ENCODE results near the gene APMAP. TPM values are rescaled to one million over a fixed set of nuclear protein-coding genes. Genes with fewer than 3 reads are reported as not detected.

APMAP gene
- total and polyA plus RNA-seq, 4 donors: 132 to 378 (median 234) TPM

GRCh38 chr20:25015986-25016385 is 23.4 kb upstream of the APMAP start:
- no peaks in the 10 kb centered on the region for H3K36me3 ChIP-seq (ENCODE audit: control insufficient read depth in 4 of 4, insufficient read depth in 3 of 4, low read depth in 1 of 4, low read length in 3 of 4)
- TF ChIP-seq TAF1 (conservative IDR thresholded peaks at IDR 0.05): no peak
- no peak for TF ChIP-seq FOXA1 (IDR thresholded peaks at IDR 0.05)
- TF ChIP-seq ATF3 (IDR thresholded peaks at IDR 0.05): no peak
- TF ChIP-seq JUND (IDR thresholded peaks at IDR 0.05): no peak
- TF ChIP-seq ZBTB33 (IDR thresholded peaks at IDR 0.05): no peak
- no peak for TF ChIP-seq HNF4A (conservative IDR thresholded peaks at IDR 0.05)
- TF ChIP-seq MAX (IDR thresholded peaks at IDR 0.05): no peak
- TF ChIP-seq SP1 (IDR thresholded peaks at IDR 0.05): no peak
- TF ChIP-seq RAD21 (IDR thresholded peaks at IDR 0.05): no peak
- TF ChIP-seq FOXA2 (IDR thresholded peaks at IDR 0.05): no peak
- no peak for TF ChIP-seq GABPA (IDR thresholded peaks at IDR 0.05 in 1 of 2, conservative IDR thresholded peaks at IDR 0.05 in 1 of 2)
- TF ChIP-seq CTCF (IDR thresholded peaks at IDR 0.05; ENCODE audit: low read depth, low read length, missing input control): no peak
- no peak for TF ChIP-seq HNF4G (IDR thresholded peaks at IDR 0.05)
- TF ChIP-seq EGR1 (IDR thresholded peaks at IDR 0.05; ENCODE audit: low read depth in 2 of 2): no peak
- TF ChIP-seq YY1 (IDR thresholded peaks at IDR 0.05): no peak
- no peak for TF ChIP-seq REST (IDR thresholded peaks at IDR 0.05)
- peaks cover 9 to 26% (median 18%) of the 10 kb centered on the region in 4 donors for H3K4me1 ChIP-seq (ENCODE audit: control insufficient read depth in 4 of 4, insufficient read depth in 4 of 4, low read length in 3 of 4)

GRCh38 chr20:25014816-25015215 is 22.3 kb upstream of the APMAP start:
- H3K4me1 ChIP-seq (ENCODE audit: control insufficient read depth in 4 of 4, insufficient read depth in 4 of 4, low read length in 3 of 4): peaks cover 10 to 29% (median 19%) of the 10 kb centered on the region in 4 donors
- DNase-seq (ENCODE audit: low spot score): no peak
- no peaks in the 10 kb centered on the region for H3K36me3 ChIP-seq (ENCODE audit: control insufficient read depth in 4 of 4, insufficient read depth in 3 of 4, low read depth in 1 of 4, low read length in 3 of 4)
- H3K9me3 ChIP-seq (ENCODE audit: control insufficient read depth in 4 of 4, low read length in 3 of 4): no peaks in the 10 kb centered on the region
- H3K27ac ChIP-seq (ENCODE audit: low read depth in 1 of 2, low read length in 2 of 2): no peak overlapping the region
- 97% methylated on average over 11 of the region's 11 CpGs for WGBS
- H3K9ac ChIP-seq (ENCODE audit: low read depth in 1 of 2, low read length in 2 of 2): no peak overlapping the region
- H3K27me3 ChIP-seq (ENCODE audit: control insufficient read depth in 4 of 4, insufficient read depth in 4 of 4, low read length in 3 of 4): no peaks in the 10 kb centered on the region
- no peak overlapping the region for H3K4me3 ChIP-seq (ENCODE audit: low read depth in 1 of 3, low read length in 3 of 3)
- TF ChIP-seq ATF3 (IDR thresholded peaks at IDR 0.05) (no peak), ZBTB33 (IDR thresholded peaks at IDR 0.05) (no peak), YY1 (IDR thresholded peaks at IDR 0.05) (no peak), FOXA2 (IDR thresholded peaks at IDR 0.05) (no peak), SP1 (IDR thresholded peaks at IDR 0.05) (no peak), GABPA (IDR thresholded peaks at IDR 0.05 in 1 of 2, conservative IDR thresholded peaks at IDR 0.05 in 1 of 2) (no peak), NR2F2 (IDR thresholded peaks at IDR 0.05) (no peak), RAD21 (IDR thresholded peaks at IDR 0.05) (no peak), HNF4A (conservative IDR thresholded peaks at IDR 0.05) (no peak), REST (IDR thresholded peaks at IDR 0.05) (no peak)

More at GRCh38 chr20:25015986-25016385, 23.4 kb upstream of the APMAP start:
- 91% methylated on average over 11 of the region's 11 CpGs for WGBS
- Histone ChIP-seq H3K9me3 (ENCODE audit: control insufficient read depth in 4 of 4, low read length in 3 of 4) (no peaks in the 10 kb centered on the region), H3K4me3 (ENCODE audit: low read depth in 1 of 3, low read length in 3 of 3) (no peak overlapping the region), H3K27ac (ENCODE audit: low read depth in 1 of 2, low read length in 2 of 2) (no peak overlapping the region), H3K27me3 (ENCODE audit: control insufficient read depth in 4 of 4, insufficient read depth in 4 of 4, low read length in 3 of 4) (no peaks in the 10 kb centered on the region), H3K9ac (ENCODE audit: low read depth in 1 of 2, low read length in 2 of 2) (no peak overlapping the region)
- DNase-seq (ENCODE audit: low spot score): no peak

Data from liver (tissue), 9 donors.